SK-N-SH treated with all-trans-retinoic acid at 6 μM for 48 hours (cell line): ENCODE measurements around the gene PTPRN2.

Experiments
- ARNTL ChIP-seq: fragments of 450-650 bp; formaldehyde crosslinking; IDR thresholded peaks from 2 replicates; pipeline ENCODE4 v1.5.0; 2020; ENCODE audit warnings: low read depth, mild to moderate bottlenecking, moderate library complexity, borderline replicate concordance
- CSDC2 ChIP-seq: fragments of 250-450 bp; sonication (Bioruptor Pico); IDR thresholded peaks from 2 replicates; pipeline ENCODE4 v1.5.0; 2020; ENCODE audit warnings: mild to moderate bottlenecking, moderate library complexity
- OSR1 ChIP-seq: fragments of 250-450 bp; sonication (Bioruptor Pico); IDR thresholded peaks from 2 replicates; pipeline ENCODE4 v1.8.0; 2022; ENCODE audit warnings: moderate library complexity, mild to moderate bottlenecking, inconsistent platforms
- PATZ1 ChIP-seq: fragments of 250-450 bp; sonication (Bioruptor Pico); IDR thresholded peaks from 2 replicates; pipeline ENCODE4 v1.8.0; 2020; ENCODE audit warnings: mild to moderate bottlenecking, moderate library complexity, borderline replicate concordance
- POU6F1 ChIP-seq: fragments of 250-450 bp; sonication (Bioruptor Pico); IDR thresholded peaks from 2 replicates; pipeline ENCODE4 v1.8.0; 2021; ENCODE audit warnings: low read depth, mild to moderate bottlenecking, moderate library complexity, borderline replicate concordance
- RARB ChIP-seq: fragments of 250-450 bp; sonication (Bioruptor Pico); IDR thresholded peaks from 2 replicates; pipeline ENCODE4 v1.8.0; 2021; ENCODE audit warnings: mild to moderate bottlenecking, moderate library complexity
- TOX ChIP-seq: fragments of 250-450 bp; sonication (Bioruptor Pico); IDR thresholded peaks from 2 replicates; pipeline ENCODE4 v1.8.0; 2021; ENCODE audit warnings: mild to moderate bottlenecking, moderate library complexity, borderline replicate concordance
- ZC3H10 ChIP-seq: fragments of 250-450 bp; sonication (Bioruptor Pico); IDR thresholded peaks from 2 replicates; pipeline ENCODE4 v1.5.1; 2021; ENCODE audit warnings: mild to moderate bottlenecking, moderate library complexity
- ZNF70 ChIP-seq: fragments of 450-650 bp; formaldehyde crosslinking; IDR thresholded peaks from 2 replicates; pipeline ENCODE4 v1.5.0; 2020; ENCODE audit warnings: mild to moderate bottlenecking, moderate library complexity
- TF ChIP-seq, protein P1 (sequence below): fragments of 250-450 bp; sonication (Bioruptor Pico); IDR thresholded peaks from 2 replicates; pipeline ENCODE4 v1.5.0; 2020; ENCODE audit warnings: mild to moderate bottlenecking, moderate library complexity
- TF ChIP-seq, protein P2 (sequence below): fragments of 250-450 bp; sonication (Bioruptor Pico); IDR thresholded peaks from 2 replicates; pipeline ENCODE4 v1.5.1; 2020; ENCODE audit warnings: low read depth, mild to moderate bottlenecking, moderate library complexity

DNA sequence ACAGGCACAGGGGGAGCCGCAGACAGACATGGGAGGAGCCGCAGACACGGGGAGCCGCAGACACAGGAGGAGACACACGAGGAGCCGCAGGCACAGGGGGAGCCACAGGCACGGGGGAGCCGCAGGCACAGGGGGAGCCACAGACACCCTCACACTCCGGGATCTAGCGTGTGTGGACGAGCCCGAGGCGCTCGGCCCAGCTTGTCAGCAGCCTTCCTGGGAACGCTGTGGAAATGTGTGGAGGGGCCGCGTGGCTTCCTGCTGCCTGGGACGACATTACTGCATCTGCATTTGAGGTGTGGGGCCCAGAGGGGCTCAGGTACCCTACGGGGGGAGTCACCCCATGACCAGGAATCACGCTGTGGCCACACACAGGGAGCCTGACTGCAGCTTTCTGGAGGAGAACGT is 313.2 kb downstream of the PTPRN2 start:
- no peak for TF ChIP-seq PATZ1
- TF ChIP-seq ARNTL (CRISPR knock-in tag) = no peak
- TF ChIP-seq RARB (CRISPR knock-in tag) = no peak
- no peak for TF ChIP-seq POU6F1 (CRISPR knock-in tag)
- TF ChIP-seq, protein P1, sequence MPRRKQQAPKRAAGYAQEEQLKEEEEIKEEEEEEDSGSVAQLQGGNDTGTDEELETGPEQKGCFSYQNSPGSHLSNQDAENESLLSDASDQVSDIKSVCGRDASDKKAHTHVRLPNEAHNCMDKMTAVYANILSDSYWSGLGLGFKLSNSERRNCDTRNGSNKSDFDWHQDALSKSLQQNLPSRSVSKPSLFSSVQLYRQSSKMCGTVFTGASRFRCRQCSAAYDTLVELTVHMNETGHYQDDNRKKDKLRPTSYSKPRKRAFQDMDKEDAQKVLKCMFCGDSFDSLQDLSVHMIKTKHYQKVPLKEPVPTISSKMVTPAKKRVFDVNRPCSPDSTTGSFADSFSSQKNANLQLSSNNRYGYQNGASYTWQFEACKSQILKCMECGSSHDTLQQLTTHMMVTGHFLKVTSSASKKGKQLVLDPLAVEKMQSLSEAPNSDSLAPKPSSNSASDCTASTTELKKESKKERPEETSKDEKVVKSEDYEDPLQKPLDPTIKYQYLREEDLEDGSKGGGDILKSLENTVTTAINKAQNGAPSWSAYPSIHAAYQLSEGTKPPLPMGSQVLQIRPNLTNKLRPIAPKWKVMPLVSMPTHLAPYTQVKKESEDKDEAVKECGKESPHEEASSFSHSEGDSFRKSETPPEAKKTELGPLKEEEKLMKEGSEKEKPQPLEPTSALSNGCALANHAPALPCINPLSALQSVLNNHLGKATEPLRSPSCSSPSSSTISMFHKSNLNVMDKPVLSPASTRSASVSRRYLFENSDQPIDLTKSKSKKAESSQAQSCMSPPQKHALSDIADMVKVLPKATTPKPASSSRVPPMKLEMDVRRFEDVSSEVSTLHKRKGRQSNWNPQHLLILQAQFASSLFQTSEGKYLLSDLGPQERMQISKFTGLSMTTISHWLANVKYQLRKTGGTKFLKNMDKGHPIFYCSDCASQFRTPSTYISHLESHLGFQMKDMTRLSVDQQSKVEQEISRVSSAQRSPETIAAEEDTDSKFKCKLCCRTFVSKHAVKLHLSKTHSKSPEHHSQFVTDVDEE (CRISPR knock-in tag) = no peak
- TF ChIP-seq ZNF70 = no peak
- no peak for TF ChIP-seq TOX (CRISPR knock-in tag)
- TF ChIP-seq OSR1 (CRISPR knock-in tag) = no peak
- TF ChIP-seq, protein P2, sequence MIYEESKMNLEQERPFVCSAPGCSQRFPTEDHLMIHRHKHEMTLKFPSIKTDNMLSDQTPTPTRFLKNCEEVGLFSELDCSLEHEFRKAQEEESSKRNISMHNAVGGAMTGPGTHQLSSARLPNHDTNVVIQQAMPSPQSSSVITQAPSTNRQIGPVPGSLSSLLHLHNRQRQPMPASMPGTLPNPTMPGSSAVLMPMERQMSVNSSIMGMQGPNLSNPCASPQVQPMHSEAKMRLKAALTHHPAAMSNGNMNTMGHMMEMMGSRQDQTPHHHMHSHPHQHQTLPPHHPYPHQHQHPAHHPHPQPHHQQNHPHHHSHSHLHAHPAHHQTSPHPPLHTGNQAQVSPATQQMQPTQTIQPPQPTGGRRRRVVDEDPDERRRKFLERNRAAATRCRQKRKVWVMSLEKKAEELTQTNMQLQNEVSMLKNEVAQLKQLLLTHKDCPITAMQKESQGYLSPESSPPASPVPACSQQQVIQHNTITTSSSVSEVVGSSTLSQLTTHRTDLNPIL (CRISPR knock-in tag) = no peak
- TF ChIP-seq ZC3H10 (CRISPR knock-in tag) = no peak
- no peak for TF ChIP-seq CSDC2 (CRISPR knock-in tag)
